Mesothelial cell of epicardium (in vitro differentiated cells): ENCODE data around the gene ATM. TPM values are rescaled to one million over a fixed set of nuclear protein-coding genes. Genes with fewer than 3 reads are reported as not detected.

Experiments used
- DNase-seq, 2 experiments: peaks; one replicate each; pipeline ENCODE4 v3.0.0; 2021; ENCODE audit warnings: low spot score in 2 of 2; ENCODE audit not compliant: unreplicated experiment in 2 of 2
- H3K27ac Mint-ChIP-seq: 2 replicates; pipeline ENCODE4 v1.8.0; 2021; ENCODE audit warnings: mixed read lengths
- H3K27me3 Mint-ChIP-seq: 2 replicates; pipeline ENCODE4 v1.8.0; 2021; ENCODE audit warnings: low read depth, mixed read lengths
- H3K36me3 Mint-ChIP-seq: 2 replicates; pipeline ENCODE4 v1.8.0; 2021; ENCODE audit warnings: mixed read lengths
- H3K4me1 Mint-ChIP-seq: 2 replicates; pipeline ENCODE4 v1.8.0; 2021; ENCODE audit warnings: mixed read lengths
- H3K4me3 Mint-ChIP-seq: 2 replicates; pipeline ENCODE4 v1.8.0; 2021; ENCODE audit warnings: mild to moderate bottlenecking, moderate library complexity, mixed read lengths
- H3K9me3 Mint-ChIP-seq: 2 replicates; pipeline ENCODE4 v1.8.0; 2021; ENCODE audit warnings: mixed read lengths
- total RNA-seq: library from RNA; stranded (reverse); gene quantifications from 3 replicates; pipeline ENCODE4 v1.2.1, GENCODE V29; 2021
- TF ChIP-seq, protein P1 (sequence below): fragments of 200-600 bp; sonication (generic); IDR thresholded peaks from one replicate; pipeline ENCODE4 v1.5.0; 2021; ENCODE audit warnings: antibody characterized with exemption; ENCODE audit not compliant: unreplicated experiment

ATM gene
- total RNA-seq, 1 donor from 2014 or later, result 78.0 TPM

DNA sequence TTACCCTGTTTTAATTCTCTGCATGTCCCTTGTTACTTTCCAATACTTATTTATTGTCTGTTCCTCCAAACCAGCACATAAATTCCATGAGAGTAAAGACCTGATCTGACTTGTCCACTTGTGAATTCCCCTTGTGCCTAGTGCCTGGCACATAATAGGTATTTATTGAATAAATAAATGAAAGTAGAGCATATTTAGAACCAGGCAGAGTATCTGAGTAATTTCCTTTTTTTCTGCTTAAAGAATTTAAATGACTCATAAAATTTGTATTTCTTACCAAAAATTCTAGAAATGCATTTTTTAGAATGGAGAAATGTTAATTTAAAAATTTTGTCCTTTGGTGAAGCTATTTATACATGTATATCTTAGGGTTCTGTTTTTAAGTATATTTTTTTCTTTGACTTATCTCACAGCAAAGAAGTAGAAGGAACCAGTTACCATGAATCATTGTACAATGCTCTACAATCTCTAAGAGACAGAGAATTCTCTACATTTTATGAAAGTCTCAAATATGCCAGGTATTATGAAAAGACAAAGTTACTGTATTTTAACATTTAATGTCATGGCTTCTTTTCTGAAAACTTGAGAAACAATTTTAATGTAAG lies 96.8 kb downstream of the ATM start:
- no peak for DNase-seq
- Mint-ChIP-seq H3K27ac (no peak overlapping the region), H3K27me3 (no peaks in the 10 kb centered on the region), H3K4me3 (no peak overlapping the region), H3K36me3 (peaks cover 26% of the 10 kb centered on the region), H3K4me1 (no peaks in the 10 kb centered on the region), H3K9me3 (no peaks in the 10 kb centered on the region)
- TF ChIP-seq, protein P1, sequence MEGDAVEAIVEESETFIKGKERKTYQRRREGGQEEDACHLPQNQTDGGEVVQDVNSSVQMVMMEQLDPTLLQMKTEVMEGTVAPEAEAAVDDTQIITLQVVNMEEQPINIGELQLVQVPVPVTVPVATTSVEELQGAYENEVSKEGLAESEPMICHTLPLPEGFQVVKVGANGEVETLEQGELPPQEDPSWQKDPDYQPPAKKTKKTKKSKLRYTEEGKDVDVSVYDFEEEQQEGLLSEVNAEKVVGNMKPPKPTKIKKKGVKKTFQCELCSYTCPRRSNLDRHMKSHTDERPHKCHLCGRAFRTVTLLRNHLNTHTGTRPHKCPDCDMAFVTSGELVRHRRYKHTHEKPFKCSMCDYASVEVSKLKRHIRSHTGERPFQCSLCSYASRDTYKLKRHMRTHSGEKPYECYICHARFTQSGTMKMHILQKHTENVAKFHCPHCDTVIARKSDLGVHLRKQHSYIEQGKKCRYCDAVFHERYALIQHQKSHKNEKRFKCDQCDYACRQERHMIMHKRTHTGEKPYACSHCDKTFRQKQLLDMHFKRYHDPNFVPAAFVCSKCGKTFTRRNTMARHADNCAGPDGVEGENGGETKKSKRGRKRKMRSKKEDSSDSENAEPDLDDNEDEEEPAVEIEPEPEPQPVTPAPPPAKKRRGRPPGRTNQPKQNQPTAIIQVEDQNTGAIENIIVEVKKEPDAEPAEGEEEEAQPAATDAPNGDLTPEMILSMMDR, result no peak

DNA sequence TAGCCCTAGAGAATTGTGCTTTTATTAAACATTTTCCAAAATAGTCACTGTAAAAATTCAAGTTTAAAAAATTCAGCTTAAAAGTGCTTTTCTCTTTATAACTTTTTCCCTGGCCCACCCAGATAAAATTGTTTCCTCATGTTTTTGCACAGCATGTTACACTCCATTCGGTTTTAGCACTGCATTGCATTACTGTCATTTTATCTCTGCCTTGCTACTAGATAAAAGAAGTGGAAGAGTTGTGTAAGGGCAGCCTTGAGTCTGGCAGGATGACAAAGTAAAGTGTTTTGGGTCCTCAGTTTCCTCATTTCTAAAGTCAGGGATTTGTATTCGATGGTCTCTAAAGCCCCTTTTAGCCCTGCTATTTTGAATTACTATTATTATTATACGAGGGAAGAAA lies 99.8 kb downstream of the ATM start:
- H3K4me1 Mint-ChIP-seq, result no peaks in the 10 kb centered on the region

DNA sequence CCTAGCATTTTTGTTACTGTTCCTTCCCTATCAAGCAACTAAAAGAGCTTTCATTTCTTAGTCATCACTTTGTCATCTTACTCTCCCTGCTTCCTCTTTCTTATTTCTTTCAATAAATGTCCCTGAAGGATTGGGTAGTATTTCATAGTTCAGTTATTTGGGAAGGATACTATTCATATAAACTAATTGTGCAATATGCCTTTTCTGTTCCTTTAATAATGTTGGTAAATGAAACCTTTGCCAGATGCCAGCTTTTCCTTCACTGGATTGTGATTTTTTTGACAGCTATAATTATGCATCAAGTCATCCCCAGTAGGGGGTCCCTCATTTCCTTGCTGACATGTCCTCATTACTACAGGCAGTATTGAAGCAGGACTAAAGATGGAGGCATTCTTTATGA lies 101.7 kb downstream of the ATM start:
- Mint-ChIP-seq H3K27ac (no peak overlapping the region), H3K36me3 (peaks cover 22% of the 10 kb centered on the region), H3K27me3 (no peaks in the 10 kb centered on the region), H3K4me1 (no peaks in the 10 kb centered on the region), H3K4me3 (no peak overlapping the region), H3K9me3 (no peaks in the 10 kb centered on the region)
- TF ChIP-seq, protein P1, result no peak
- no peak for DNase-seq

More for the DNA sequence above, 99.8 kb downstream of the ATM start:
- DNase-seq, result no peak
- Mint-ChIP-seq H3K27ac (no peak overlapping the region), H3K36me3 (peaks cover 18% of the 10 kb centered on the region), H3K27me3 (no peaks in the 10 kb centered on the region), H3K9me3 (no peaks in the 10 kb centered on the region), H3K4me3 (no peak overlapping the region)
- TF ChIP-seq, protein P1, result no peak

DNA sequence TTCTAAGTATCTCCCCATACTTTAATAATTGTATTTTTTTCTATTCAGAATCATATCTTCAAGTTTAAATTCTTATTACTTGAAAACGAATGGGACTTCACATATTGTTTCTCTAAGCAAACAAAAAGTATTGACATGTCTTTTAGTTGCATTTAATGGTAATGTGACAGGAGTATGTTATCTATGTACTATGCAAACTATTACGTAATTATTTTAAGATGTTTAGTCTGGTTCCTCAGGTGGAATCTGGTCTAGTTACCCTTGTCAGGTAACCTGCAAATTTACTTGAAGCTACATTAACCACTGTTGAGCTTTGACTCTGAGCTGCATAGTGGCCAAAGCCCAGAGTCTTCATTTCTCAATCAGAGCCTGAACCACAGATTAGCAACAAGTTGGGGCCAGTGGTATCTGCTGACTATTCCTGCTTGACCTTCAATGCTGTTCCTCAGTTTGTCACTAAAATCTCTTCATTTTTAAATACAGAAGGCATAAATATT lies 110.6 kb downstream of the ATM start:
- H3K9me3 Mint-ChIP-seq, result no peaks in the 10 kb centered on the region
- H3K27me3 Mint-ChIP-seq, result no peaks in the 10 kb centered on the region
- no peak overlapping the region for H3K4me3 Mint-ChIP-seq
- H3K36me3 Mint-ChIP-seq, result peaks cover 53% of the 10 kb centered on the region
- TF ChIP-seq, protein P1, result no peak
- peaks cover 6% of the 10 kb centered on the region for H3K4me1 Mint-ChIP-seq
- no peak overlapping the region for H3K27ac Mint-ChIP-seq
- DNase-seq, result no peak

DNA sequence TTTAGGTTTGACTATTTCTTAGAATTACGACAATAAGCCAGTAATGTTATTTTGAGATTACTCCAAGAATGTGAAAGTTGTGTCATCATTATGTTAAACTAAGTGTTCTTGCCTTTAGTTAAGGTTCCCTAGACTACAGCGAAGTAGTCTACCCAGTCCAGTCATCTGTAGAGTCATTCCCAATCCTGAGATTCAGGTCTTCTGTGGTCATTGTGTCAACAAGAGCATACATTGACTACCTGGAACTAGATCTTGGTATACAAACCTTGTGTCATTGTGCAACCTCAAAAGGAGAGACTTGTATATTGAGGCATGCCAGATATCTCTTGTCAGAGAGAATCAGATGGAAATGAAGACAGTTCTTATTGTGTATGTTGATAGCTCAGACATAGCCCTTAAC lies 115.9 kb downstream of the ATM start:
- TF ChIP-seq, protein P1, result no peak
- Mint-ChIP-seq H3K4me1 (peaks cover 10% of the 10 kb centered on the region), H3K4me3 (no peak overlapping the region), H3K36me3 (peaks cover 35% of the 10 kb centered on the region), H3K27me3 (no peaks in the 10 kb centered on the region), H3K9me3 (no peaks in the 10 kb centered on the region), H3K27ac (no peak overlapping the region)
- DNase-seq, result no peak

DNA sequence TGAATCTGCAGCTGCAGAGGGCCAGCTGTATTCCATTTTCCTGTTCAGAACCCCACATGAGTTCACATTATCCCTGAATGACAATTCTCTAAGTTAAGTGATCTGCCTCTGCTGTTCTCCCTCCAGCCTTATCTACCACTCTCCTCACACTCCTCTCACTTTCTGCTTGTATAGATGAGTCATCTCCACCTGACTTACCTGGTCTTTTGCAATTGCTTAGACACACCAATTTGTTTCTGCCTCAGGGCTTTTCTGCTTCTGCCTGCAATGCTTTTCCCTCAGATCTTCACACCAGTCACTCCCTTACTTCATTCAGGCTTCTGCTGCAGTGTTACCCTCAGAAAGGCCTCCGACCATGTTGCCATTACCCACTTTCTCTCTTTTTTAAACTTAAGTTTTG lies 118.1 kb downstream of the ATM start:
- Mint-ChIP-seq H3K27me3 (no peaks in the 10 kb centered on the region), H3K4me1 (peaks cover 4% of the 10 kb centered on the region), H3K9me3 (no peaks in the 10 kb centered on the region), H3K27ac (no peak overlapping the region), H3K4me3 (no peak overlapping the region), H3K36me3 (peaks cover 25% of the 10 kb centered on the region)
- TF ChIP-seq, protein P1, result no peak
- no peak for DNase-seq
